ENCODE measurements around the gene CDK14. TPM values are rescaled to one million over a fixed set of nuclear protein-coding genes. Genes with fewer than 3 reads are reported as not detected.

The CDK14 gene
- total RNA-seq, 1 donor from 2014 or later, result 131 TPM

DNA sequence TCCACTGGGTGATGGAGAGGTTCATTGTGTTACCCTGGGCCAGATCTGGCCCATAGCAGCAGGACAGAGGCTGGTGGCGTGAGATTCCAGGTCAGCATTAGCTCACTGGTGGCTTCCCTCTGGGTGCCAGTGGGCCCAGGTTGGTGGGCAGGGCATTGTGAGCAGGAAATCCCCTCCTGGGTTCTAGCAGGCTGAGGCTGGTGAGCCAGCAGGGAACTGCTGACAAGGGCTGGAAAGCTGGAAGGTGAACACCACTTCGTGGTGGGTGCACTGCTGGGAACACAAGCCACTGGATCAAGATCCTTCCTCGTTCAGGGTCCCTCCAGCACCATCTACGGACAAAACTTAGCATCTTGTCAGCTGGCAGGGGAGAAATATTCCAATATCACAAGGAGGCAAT lies 408.9 kb downstream of the CDK14 start:
- peaks cover 24% of the 10 kb centered on the region for H3K9me3 Mint-ChIP-seq (ENCODE audit: unreplicated experiment)
- DNase-seq (ENCODE audit: extremely low spot score, unreplicated experiment), result no peak
- peaks cover 37% of the 10 kb centered on the region for H3K36me3 Mint-ChIP-seq (ENCODE audit: unreplicated experiment)
- TF ChIP-seq CTCF (IDR thresholded peaks at IDR 0.05), result no peak
- H3K27me3 Mint-ChIP-seq (ENCODE audit: unreplicated experiment), result no peaks in the 10 kb centered on the region
- H3K27ac Mint-ChIP-seq (ENCODE audit: unreplicated experiment), result no peak overlapping the region
- H3K4me1 Mint-ChIP-seq (ENCODE audit: unreplicated experiment), result peaks cover 41% of the 10 kb centered on the region
- no peak overlapping the region for H3K4me3 Mint-ChIP-seq (ENCODE audit: unreplicated experiment)

DNA sequence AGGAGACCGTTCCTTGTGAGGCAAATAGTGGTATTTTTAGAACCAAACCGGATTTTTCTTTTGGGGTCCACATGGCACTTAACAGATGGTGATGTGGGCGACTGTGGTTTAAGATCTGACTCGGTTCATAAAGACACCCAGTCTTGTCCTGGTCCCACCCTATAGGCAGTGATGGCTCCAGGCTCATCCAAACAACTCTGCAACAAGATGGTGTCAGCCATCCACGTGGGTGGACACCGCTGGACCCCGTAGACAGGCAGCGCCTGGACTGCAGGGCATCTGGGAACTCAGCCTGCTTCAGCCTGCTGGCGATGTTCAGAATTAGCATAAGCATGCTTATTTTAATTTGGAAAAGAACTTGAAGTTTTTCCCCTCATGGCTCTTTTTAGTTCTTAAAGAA lies 409.7 kb downstream of the CDK14 start:
- Mint-ChIP-seq H3K9me3 (ENCODE audit: unreplicated experiment) (peaks cover 25% of the 10 kb centered on the region), H3K27me3 (ENCODE audit: unreplicated experiment) (no peaks in the 10 kb centered on the region), H3K4me3 (ENCODE audit: unreplicated experiment) (no peak overlapping the region), H3K27ac (ENCODE audit: unreplicated experiment) (no peak overlapping the region), H3K4me1 (ENCODE audit: unreplicated experiment) (peaks cover 33% of the 10 kb centered on the region), H3K36me3 (ENCODE audit: unreplicated experiment) (peaks cover 39% of the 10 kb centered on the region)
- DNase-seq (ENCODE audit: extremely low spot score, unreplicated experiment), result no peak
- no peak for TF ChIP-seq CTCF (IDR thresholded peaks at IDR 0.05)

- no peaks in the 10 kb centered on the region for H3K27me3 Mint-ChIP-seq (ENCODE audit: unreplicated experiment)
- peak overlapping the region; percentile 61 for H3K27ac Mint-ChIP-seq (ENCODE audit: unreplicated experiment)
- no peak for DNase-seq (ENCODE audit: extremely low spot score, unreplicated experiment)
- H3K36me3 Mint-ChIP-seq (ENCODE audit: unreplicated experiment), result peaks cover 43% of the 10 kb centered on the region
- H3K4me1 Mint-ChIP-seq (ENCODE audit: unreplicated experiment), result peaks cover 31% of the 10 kb centered on the region
- no peak for TF ChIP-seq CTCF (IDR thresholded peaks at IDR 0.05)
- H3K4me3 Mint-ChIP-seq (ENCODE audit: unreplicated experiment), result no peak overlapping the region
- peaks cover 37% of the 10 kb centered on the region for H3K9me3 Mint-ChIP-seq (ENCODE audit: unreplicated experiment)
Measured at GRCh38 chr7:91007371-91007770, 411.2 kb downstream of the CDK14 start.

GRCh38 chr7:91013078-91013477 lies 417.0 kb downstream of the CDK14 start:
- no peak overlapping the region for H3K27ac Mint-ChIP-seq (ENCODE audit: unreplicated experiment)
- H3K9me3 Mint-ChIP-seq (ENCODE audit: unreplicated experiment), result peaks cover 23% of the 10 kb centered on the region
- no peaks in the 10 kb centered on the region for H3K27me3 Mint-ChIP-seq (ENCODE audit: unreplicated experiment)
- H3K4me1 Mint-ChIP-seq (ENCODE audit: unreplicated experiment), result peaks cover 19% of the 10 kb centered on the region
- H3K4me3 Mint-ChIP-seq (ENCODE audit: unreplicated experiment), result no peak overlapping the region
- DNase-seq (ENCODE audit: extremely low spot score, unreplicated experiment), result no peak
- TF ChIP-seq CTCF (IDR thresholded peaks at IDR 0.05), result no peak
- H3K36me3 Mint-ChIP-seq (ENCODE audit: unreplicated experiment), result peaks cover 18% of the 10 kb centered on the region

- Mint-ChIP-seq H3K4me1 (ENCODE audit: unreplicated experiment) (peaks cover 2% of the 10 kb centered on the region), H3K36me3 (ENCODE audit: unreplicated experiment) (peaks cover 6% of the 10 kb centered on the region)
- no peak for DNase-seq (ENCODE audit: extremely low spot score, unreplicated experiment)
Measured at GRCh38 chr7:91019686-91020385, 423.7 kb downstream of the CDK14 start.

More at GRCh38 chr7:91019686-91020385, 423.7 kb downstream of the CDK14 start:
- Mint-ChIP-seq H3K27me3 (ENCODE audit: unreplicated experiment) (no peaks in the 10 kb centered on the region), H3K27ac (ENCODE audit: unreplicated experiment) (no peak overlapping the region), H3K9me3 (ENCODE audit: unreplicated experiment) (no peaks in the 10 kb centered on the region), H3K4me3 (ENCODE audit: unreplicated experiment) (no peak overlapping the region)
- TF ChIP-seq CTCF (IDR thresholded peaks at IDR 0.05), result no peak

Measured in osteocyte (in vitro differentiated cells).